ENCODE results near the gene CRYBB2.
"Not testable (repeated sequence)": the region's sequence is repeated elsewhere in the genome, so short reads cannot be mapped to it uniquely, and the experiment has no call there.

Gene CRYBB2

GRCh38 chr22:25202290-25202921 lies 17.0 kb upstream of the CRYBB2 start:
- DNase-seq (ENCODE audit: low spot score in 2 of 2) (peak; percentile 31 to 41), ATAC-seq (replicated peaks; ENCODE audit: extremely low read depth, poor library complexity, severe bottlenecking) (no peak)
- Mint-ChIP-seq H3K4me1 (no peaks in the 10 kb centered on the region), H3K36me3 (ENCODE audit: insufficient read depth) (peaks cover 2% of the 10 kb centered on the region), H3K27ac (ENCODE audit: low read depth) (no peak overlapping the region), H3K4me3 (no peak overlapping the region), H3K9me3 (no peaks in the 10 kb centered on the region), H3K27me3 (no peaks in the 10 kb centered on the region)

GRCh38 chr22:25203082-25203481 lies 16.4 kb upstream of the CRYBB2 start:
- no peaks in the 10 kb centered on the region for H3K9me3 Mint-ChIP-seq
- ATAC-seq (replicated peaks; ENCODE audit: extremely low read depth, poor library complexity, severe bottlenecking) (no peak), DNase-seq (ENCODE audit: low spot score in 2 of 2) (no peak)
- H3K4me3 Mint-ChIP-seq, result no peak overlapping the region
- H3K27me3 Mint-ChIP-seq, result no peaks in the 10 kb centered on the region
- H3K4me1 Mint-ChIP-seq, result no peaks in the 10 kb centered on the region
- no peak overlapping the region for H3K27ac Mint-ChIP-seq (ENCODE audit: low read depth)
- no peaks in the 10 kb centered on the region for H3K36me3 Mint-ChIP-seq (ENCODE audit: insufficient read depth)

- ATAC-seq (replicated peaks; ENCODE audit: extremely low read depth, poor library complexity, severe bottlenecking); DNase-seq (ENCODE audit: low spot score in 2 of 2); H3K36me3 Mint-ChIP-seq (ENCODE audit: insufficient read depth); H3K27ac Mint-ChIP-seq (ENCODE audit: low read depth); H3K27me3 Mint-ChIP-seq; H3K4me3 Mint-ChIP-seq; H3K9me3 Mint-ChIP-seq; H3K4me1 Mint-ChIP-seq: not testable (repeated sequence)
Measured at GRCh38 chr22:25204547-25204946, 14.9 kb upstream of the CRYBB2 start.

- Mint-ChIP-seq H3K4me1 (no peaks in the 10 kb centered on the region), H3K4me3 (no peak overlapping the region), H3K9me3 (no peaks in the 10 kb centered on the region), H3K27ac (ENCODE audit: low read depth) (no peak overlapping the region), H3K36me3 (ENCODE audit: insufficient read depth) (no peaks in the 10 kb centered on the region), H3K27me3 (no peaks in the 10 kb centered on the region)
- DNase-seq (ENCODE audit: low spot score in 2 of 2), result no peak
- no peak for ATAC-seq (replicated peaks; ENCODE audit: extremely low read depth, poor library complexity, severe bottlenecking)
Measured at GRCh38 chr22:25205847-25206246, 13.6 kb upstream of the CRYBB2 start.

- ATAC-seq (replicated peaks; ENCODE audit: extremely low read depth, poor library complexity, severe bottlenecking), result no peak
- H3K4me1 Mint-ChIP-seq, result no peaks in the 10 kb centered on the region
- H3K27ac Mint-ChIP-seq (ENCODE audit: low read depth), result no peak overlapping the region
Measured at GRCh38 chr22:25206998-25207397, 12.4 kb upstream of the CRYBB2 start.

GRCh38 chr22:25207553-25208157 lies 11.8 kb upstream of the CRYBB2 start:
- Mint-ChIP-seq H3K36me3 (ENCODE audit: insufficient read depth) (no peaks in the 10 kb centered on the region), H3K9me3 (no peaks in the 10 kb centered on the region), H3K4me3 (no peak overlapping the region), H3K27me3 (no peaks in the 10 kb centered on the region), H3K27ac (ENCODE audit: low read depth) (no peak overlapping the region), H3K4me1 (no peaks in the 10 kb centered on the region)
- no peak for ATAC-seq (replicated peaks; ENCODE audit: extremely low read depth, poor library complexity, severe bottlenecking)
- DNase-seq (ENCODE audit: low spot score in 2 of 2), result no peak

More at GRCh38 chr22:25206998-25207397, 12.4 kb upstream of the CRYBB2 start:
- Mint-ChIP-seq H3K36me3 (ENCODE audit: insufficient read depth) (no peaks in the 10 kb centered on the region), H3K27me3 (no peaks in the 10 kb centered on the region), H3K4me3 (no peak overlapping the region), H3K9me3 (no peaks in the 10 kb centered on the region)
- DNase-seq (ENCODE audit: low spot score in 2 of 2), result no peak

GRCh38 chr22:25208328-25208727 lies 11.1 kb upstream of the CRYBB2 start:
- Mint-ChIP-seq H3K4me3 (no peak overlapping the region), H3K36me3 (ENCODE audit: insufficient read depth) (no peaks in the 10 kb centered on the region), H3K27ac (ENCODE audit: low read depth) (no peak overlapping the region), H3K9me3 (no peaks in the 10 kb centered on the region), H3K27me3 (peaks cover 2% of the 10 kb centered on the region), H3K4me1 (no peaks in the 10 kb centered on the region)
- ATAC-seq (replicated peaks; ENCODE audit: extremely low read depth, poor library complexity, severe bottlenecking) (no peak), DNase-seq (ENCODE audit: low spot score in 2 of 2) (no peak)

- Mint-ChIP-seq H3K27me3 (peaks cover 8% of the 10 kb centered on the region), H3K36me3 (ENCODE audit: insufficient read depth) (no peaks in the 10 kb centered on the region), H3K4me1 (no peaks in the 10 kb centered on the region), H3K4me3 (no peak overlapping the region), H3K27ac (ENCODE audit: low read depth) (no peak overlapping the region), H3K9me3 (no peaks in the 10 kb centered on the region)
- DNase-seq (ENCODE audit: low spot score in 2 of 2), result no peak
- no peak for ATAC-seq (replicated peaks; ENCODE audit: extremely low read depth, poor library complexity, severe bottlenecking)
Measured at GRCh38 chr22:25208743-25209505, 10.5 kb upstream of the CRYBB2 start.

- Mint-ChIP-seq H3K4me3 (no peak overlapping the region), H3K27ac (ENCODE audit: low read depth) (no peak overlapping the region), H3K36me3 (ENCODE audit: insufficient read depth) (no peaks in the 10 kb centered on the region), H3K9me3 (no peaks in the 10 kb centered on the region), H3K27me3 (peaks cover 20% of the 10 kb centered on the region), H3K4me1 (no peaks in the 10 kb centered on the region)
- no peak for ATAC-seq (replicated peaks; ENCODE audit: extremely low read depth, poor library complexity, severe bottlenecking)
- no peak for DNase-seq (ENCODE audit: low spot score in 2 of 2)
Measured at GRCh38 chr22:25210793-25211192, 8.6 kb upstream of the CRYBB2 start.

GRCh38 chr22:25212337-25212736 lies 7.1 kb upstream of the CRYBB2 start:
- DNase-seq (ENCODE audit: low spot score in 2 of 2), result no peak
- ATAC-seq (replicated peaks; ENCODE audit: extremely low read depth, poor library complexity, severe bottlenecking), result no peak
- H3K4me1 Mint-ChIP-seq, result no peaks in the 10 kb centered on the region
- H3K36me3 Mint-ChIP-seq (ENCODE audit: insufficient read depth), result no peaks in the 10 kb centered on the region
- peaks cover 35% of the 10 kb centered on the region for H3K27me3 Mint-ChIP-seq
- no peak overlapping the region for H3K4me3 Mint-ChIP-seq
- H3K27ac Mint-ChIP-seq (ENCODE audit: low read depth), result no peak overlapping the region
- no peaks in the 10 kb centered on the region for H3K9me3 Mint-ChIP-seq

GRCh38 chr22:25213221-25213620 lies 6.2 kb upstream of the CRYBB2 start:
- Mint-ChIP-seq H3K4me1 (no peaks in the 10 kb centered on the region), H3K27me3 (peaks cover 44% of the 10 kb centered on the region), H3K4me3 (no peak overlapping the region), H3K9me3 (no peaks in the 10 kb centered on the region), H3K36me3 (ENCODE audit: insufficient read depth) (no peaks in the 10 kb centered on the region), H3K27ac (ENCODE audit: low read depth) (no peak overlapping the region)
- ATAC-seq (replicated peaks; ENCODE audit: extremely low read depth, poor library complexity, severe bottlenecking) (no peak), DNase-seq (ENCODE audit: low spot score in 2 of 2) (no peak)

GRCh38 chr22:25216230-25216629 lies 3.2 kb upstream of the CRYBB2 start:
- Mint-ChIP-seq H3K9me3 (no peaks in the 10 kb centered on the region), H3K27me3 (peaks cover 49% of the 10 kb centered on the region), H3K4me3 (no peak overlapping the region), H3K27ac (ENCODE audit: low read depth) (no peak overlapping the region), H3K36me3 (ENCODE audit: insufficient read depth) (no peaks in the 10 kb centered on the region), H3K4me1 (no peaks in the 10 kb centered on the region)
- DNase-seq (ENCODE audit: low spot score in 2 of 2), result no peak
- ATAC-seq (replicated peaks; ENCODE audit: extremely low read depth, poor library complexity, severe bottlenecking), result no peak

GRCh38 chr22:25219948-25220442 lies 556 bp downstream of the CRYBB2 start:
- ATAC-seq (replicated peaks; ENCODE audit: extremely low read depth, poor library complexity, severe bottlenecking), result no peak

More at GRCh38 chr22:25219948-25220442, 556 bp downstream of the CRYBB2 start:
- H3K27ac Mint-ChIP-seq (ENCODE audit: low read depth), result no peak overlapping the region
- H3K4me1 Mint-ChIP-seq, result no peaks in the 10 kb centered on the region
- no peak for DNase-seq (ENCODE audit: low spot score in 2 of 2)
- H3K4me3 Mint-ChIP-seq, result no peak overlapping the region
- no peaks in the 10 kb centered on the region for H3K9me3 Mint-ChIP-seq
- H3K27me3 Mint-ChIP-seq, result peaks cover 59% of the 10 kb centered on the region
- no peaks in the 10 kb centered on the region for H3K36me3 Mint-ChIP-seq (ENCODE audit: insufficient read depth)

All from central memory CD8-positive, alpha-beta T cell (primary cell).